GM19328 (cell line): ENCODE results near the gene LAP3.

Source experiments
- ATAC-seq: cut with Tn5 transposase; IDR thresholded peaks from one replicate; pipeline ENCODE4 v1.9.1; 2021; ENCODE audit warnings: mild to moderate bottlenecking, moderate library complexity; ENCODE audit not compliant: unreplicated experiment

LAP3 gene

GRCh38 chr4:17614416-17615299 is 37.7 kb downstream of the LAP3 start, which contains the start of gene MED28:
TSS of gene MED28 (plus strand) at chr4:17614641. CDS start at chr4:17614655, 14 bp downstream.
- peak; percentile 86 for ATAC-seq

GRCh38 chr4:17616283-17616682 is 39.3 kb downstream of the LAP3 start:
- ATAC-seq, result no peak

- ATAC-seq, result no peak
Observed at GRCh38 chr4:17618926-17619325, 41.9 kb downstream of the LAP3 start.

GRCh38 chr4:17619416-17620105 is 42.6 kb downstream of the LAP3 start:
- no peak for ATAC-seq

GRCh38 chr4:17623451-17624001 is 46.5 kb downstream of the LAP3 start:
- no peak for ATAC-seq

GRCh38 chr4:17624821-17625220 is 47.8 kb downstream of the LAP3 start:
- no peak for ATAC-seq

GRCh38 chr4:17630228-17630627 is 53.2 kb downstream of the LAP3 start:
- no peak for ATAC-seq

GRCh38 chr4:17633600-17633999 is 56.6 kb downstream of the LAP3 start:
- ATAC-seq, result no peak

- no peak for ATAC-seq
Observed at GRCh38 chr4:17635056-17635455, 58.1 kb downstream of the LAP3 start.

GRCh38 chr4:17636341-17636695 is 59.3 kb downstream of the LAP3 start:
- no peak for ATAC-seq

GRCh38 chr4:17636696-17637622 is 60.0 kb downstream of the LAP3 start:
- ATAC-seq, result peak; percentile 87

- ATAC-seq, result no peak
Observed at GRCh38 chr4:17639136-17639535, 62.1 kb downstream of the LAP3 start.

GRCh38 chr4:17642398-17642783 is 65.4 kb downstream of the LAP3 start:
- ATAC-seq, result no peak

- no peak for ATAC-seq
Observed at GRCh38 chr4:17646693-17647092, 69.7 kb downstream of the LAP3 start.

GRCh38 chr4:17647176-17647806 is 70.3 kb downstream of the LAP3 start:
- ATAC-seq, result no peak

- no peak for ATAC-seq
Observed at GRCh38 chr4:17647927-17648326, 70.9 kb downstream of the LAP3 start.

GRCh38 chr4:17650406-17650805 is 73.4 kb downstream of the LAP3 start:
- no peak for ATAC-seq

- ATAC-seq, result no peak
Observed at GRCh38 chr4:17654701-17655100, 77.7 kb downstream of the LAP3 start.

GRCh38 chr4:17657090-17657489 is 80.1 kb downstream of the LAP3 start:
- no peak for ATAC-seq
